ENCODE results near the gene CPLX1.

CPLX1 gene

GRCh38 chr4:832536-832935, 6.6 kb upstream of the CPLX1 start:
- DNase-seq (ENCODE audit: low read depth), result no peak

- DNase-seq (ENCODE audit: low read depth), result no peak
These were observed 6.2 kb upstream of the CPLX1 start for GRCh38 chr4:832108-832507.

- no peak for DNase-seq (ENCODE audit: low read depth)
These were observed 5.5 kb upstream of the CPLX1 start for GRCh38 chr4:831483-831805.

GRCh38 chr4:830601-831482, 4.9 kb upstream of the CPLX1 start:
- DNase-seq (ENCODE audit: low read depth), result no peak

- DNase-seq (ENCODE audit: low read depth), result no peak
These were observed 4.1 kb upstream of the CPLX1 start for GRCh38 chr4:829761-830600.

GRCh38 chr4:829291-829690, 3.4 kb upstream of the CPLX1 start:
- DNase-seq (ENCODE audit: low read depth), result no peak

GRCh38 chr4:828641-829271, 2.8 kb upstream of the CPLX1 start:
- no peak for DNase-seq (ENCODE audit: low read depth)

- no peak for DNase-seq (ENCODE audit: low read depth)
These were observed 1.5 kb upstream of the CPLX1 start for GRCh38 chr4:827209-828081.

- DNase-seq (ENCODE audit: low read depth), result no peak
These were observed 729 bp upstream of the CPLX1 start for GRCh38 chr4:826508-827208.

GRCh38 chr4:825063-825970, 612 bp downstream of the CPLX1 start:
- DNase-seq (ENCODE audit: low read depth), result no peak

- no peak for DNase-seq (ENCODE audit: low read depth)
These were observed 1.4 kb downstream of the CPLX1 start for GRCh38 chr4:824461-825062.

GRCh38 chr4:823761-824460, 2.0 kb downstream of the CPLX1 start:
- DNase-seq (ENCODE audit: low read depth), result no peak

GRCh38 chr4:823176-823760, 2.7 kb downstream of the CPLX1 start:
- DNase-seq (ENCODE audit: low read depth), result no peak

- DNase-seq (ENCODE audit: low read depth), result no peak
These were observed 3.4 kb downstream of the CPLX1 start for GRCh38 chr4:822361-823175.

- no peak for DNase-seq (ENCODE audit: low read depth)
These were observed 4.3 kb downstream of the CPLX1 start for GRCh38 chr4:821631-822030.

GRCh38 chr4:821181-821591, 4.7 kb downstream of the CPLX1 start:
- no peak for DNase-seq (ENCODE audit: low read depth)

GRCh38 chr4:820230-821172, 5.4 kb downstream of the CPLX1 start:
- no peak for DNase-seq (ENCODE audit: low read depth)
